IPS-18a (cell line): ENCODE data around the gene COPG2.
"Not testable (repeated sequence)": the region's sequence is repeated elsewhere in the genome, so short reads cannot be mapped to it uniquely, and the experiment has no call there.

ENCODE experiments used
- H3K27ac ChIP-seq: one replicate; pipeline ENCODE4 v1.5.1; 2013; ENCODE audit warnings: low read length
- H3K27me3 ChIP-seq: one replicate; pipeline ENCODE4 v1.6.1; 2013; ENCODE audit warnings: mild to moderate bottlenecking, low read length; ENCODE audit not compliant: control insufficient read depth, insufficient read depth
- H3K36me3 ChIP-seq: one replicate; pipeline ENCODE4 v1.6.1; 2013; ENCODE audit warnings: low read depth, low read length; ENCODE audit not compliant: control insufficient read depth
- H3K4me1 ChIP-seq: one replicate; pipeline ENCODE4 v1.6.1; 2013; ENCODE audit warnings: low read depth, low read length; ENCODE audit not compliant: control insufficient read depth
- H3K4me3 ChIP-seq: one replicate; pipeline ENCODE4 v1.5.1; 2013; ENCODE audit warnings: low read length
- H3K9ac ChIP-seq: one replicate; pipeline ENCODE4 v1.6.1; 2013; ENCODE audit warnings: mild to moderate bottlenecking, low read length, moderate library complexity
- H3K9me3 ChIP-seq: one replicate; pipeline ENCODE4 v1.6.1; 2013; ENCODE audit warnings: low read depth, low read length; ENCODE audit not compliant: control insufficient read depth

The COPG2 gene

DNA sequence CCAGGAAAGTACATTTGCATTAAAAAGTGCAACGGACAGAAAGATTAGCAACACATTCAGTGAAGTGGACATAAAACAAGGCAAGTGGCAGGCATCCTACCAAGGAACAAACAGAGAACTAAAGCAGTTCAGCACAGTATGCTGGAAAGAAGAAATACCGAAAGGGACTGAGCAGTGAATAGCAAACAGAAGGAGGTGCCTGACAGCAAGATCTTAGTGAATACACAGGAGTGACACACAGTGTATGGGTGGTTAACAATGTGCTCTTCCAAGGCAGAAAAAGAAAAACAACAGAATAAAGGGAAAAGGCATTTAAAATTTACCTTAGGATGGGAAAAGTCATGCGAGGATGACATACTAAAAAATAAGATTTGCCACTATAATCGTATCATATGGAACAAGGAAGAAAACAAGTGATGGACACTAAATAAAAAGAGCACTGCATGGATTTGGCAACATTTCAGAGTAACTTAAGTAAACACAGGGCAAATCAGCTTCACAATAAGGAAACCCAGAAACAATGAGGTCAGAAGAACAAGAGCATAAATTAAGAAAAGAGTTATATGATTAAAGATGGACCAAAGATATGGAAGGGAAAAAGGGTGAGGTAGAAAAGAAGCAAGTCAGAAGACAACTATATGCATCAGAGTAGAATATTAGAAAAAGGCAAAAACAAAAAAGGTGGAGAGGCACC, 147.1 kb downstream of the COPG2 start:
- no peak overlapping the region for H3K27ac ChIP-seq
- no peaks in the 10 kb centered on the region for H3K36me3 ChIP-seq
- no peaks in the 10 kb centered on the region for H3K4me1 ChIP-seq
- no peaks in the 10 kb centered on the region for H3K9me3 ChIP-seq
- H3K4me3 ChIP-seq: no peak overlapping the region
- H3K9ac ChIP-seq: no peak overlapping the region
- H3K27me3 ChIP-seq: no peaks in the 10 kb centered on the region

GRCh38 chr7:130515315-130516040, 153.1 kb downstream of the COPG2 start:
- Histone ChIP-seq H3K4me1 (no peaks in the 10 kb centered on the region), H3K4me3 (no peak overlapping the region), H3K9me3 (no peaks in the 10 kb centered on the region), H3K9ac (no peak overlapping the region), H3K36me3 (peaks cover 20% of the 10 kb centered on the region), H3K27ac (no peak overlapping the region), H3K27me3 (no peaks in the 10 kb centered on the region)

GRCh38 chr7:130513447-130513846, 155.1 kb downstream of the COPG2 start:
- H3K9ac ChIP-seq: no peak overlapping the region
- no peak overlapping the region for H3K27ac ChIP-seq

DNA sequence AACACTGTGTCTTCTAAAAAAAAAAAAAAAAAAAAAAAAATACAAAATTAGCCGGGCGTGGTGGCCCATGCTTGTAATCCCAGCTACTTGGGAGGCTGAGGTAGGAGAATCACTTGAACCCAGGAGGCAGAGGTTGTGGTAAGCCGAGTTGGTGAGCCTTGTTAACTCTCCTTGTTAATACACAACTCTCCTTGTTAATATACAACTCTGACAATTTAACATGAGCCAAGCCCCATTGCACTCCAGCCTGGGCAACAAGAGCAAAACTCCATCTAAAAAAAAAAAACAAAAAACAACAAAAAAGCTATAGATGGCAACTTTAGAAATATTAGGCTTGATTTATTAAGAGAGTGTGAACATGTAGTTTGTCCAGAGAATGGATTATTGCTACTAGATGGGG, 156.5 kb downstream of the COPG2 start:
- peaks cover 49% of the 10 kb centered on the region for H3K36me3 ChIP-seq
- not testable (repeated sequence) for H3K9ac ChIP-seq, H3K27me3 ChIP-seq, H3K4me3 ChIP-seq, H3K27ac ChIP-seq, H3K9me3 ChIP-seq, H3K4me1 ChIP-seq

More at GRCh38 chr7:130513447-130513846, 155.1 kb downstream of the COPG2 start:
- H3K36me3 ChIP-seq: peaks cover 37% of the 10 kb centered on the region
- no peaks in the 10 kb centered on the region for H3K9me3 ChIP-seq
- H3K4me1 ChIP-seq: no peaks in the 10 kb centered on the region
- H3K4me3 ChIP-seq: no peak overlapping the region
- H3K27me3 ChIP-seq: no peaks in the 10 kb centered on the region

GRCh38 chr7:130506358-130506757, 162.2 kb downstream of the COPG2 start:
- H3K36me3 ChIP-seq: peaks cover 77% of the 10 kb centered on the region
- H3K4me1 ChIP-seq: no peaks in the 10 kb centered on the region
- no peak overlapping the region for H3K27ac ChIP-seq
- no peak overlapping the region for H3K9ac ChIP-seq
- H3K4me3 ChIP-seq: no peak overlapping the region
- no peaks in the 10 kb centered on the region for H3K27me3 ChIP-seq
- H3K9me3 ChIP-seq: no peaks in the 10 kb centered on the region

- Histone ChIP-seq H3K9me3 (no peaks in the 10 kb centered on the region), H3K4me3 (no peak overlapping the region), H3K9ac (no peak overlapping the region), H3K27ac (no peak overlapping the region), H3K27me3 (no peaks in the 10 kb centered on the region), H3K36me3 (peaks cover 75% of the 10 kb centered on the region), H3K4me1 (no peaks in the 10 kb centered on the region)
These were observed 162.8 kb downstream of the COPG2 start for GRCh38 chr7:130505753-130506152.

- peaks cover 76% of the 10 kb centered on the region for H3K36me3 ChIP-seq
- no peaks in the 10 kb centered on the region for H3K4me1 ChIP-seq
- H3K27ac ChIP-seq: no peak overlapping the region
- H3K9ac ChIP-seq: no peak overlapping the region
- H3K27me3 ChIP-seq: no peaks in the 10 kb centered on the region
- no peaks in the 10 kb centered on the region for H3K9me3 ChIP-seq
- no peak overlapping the region for H3K4me3 ChIP-seq
These were observed 167.6 kb downstream of the COPG2 start for GRCh38 chr7:130500910-130501309.

DNA sequence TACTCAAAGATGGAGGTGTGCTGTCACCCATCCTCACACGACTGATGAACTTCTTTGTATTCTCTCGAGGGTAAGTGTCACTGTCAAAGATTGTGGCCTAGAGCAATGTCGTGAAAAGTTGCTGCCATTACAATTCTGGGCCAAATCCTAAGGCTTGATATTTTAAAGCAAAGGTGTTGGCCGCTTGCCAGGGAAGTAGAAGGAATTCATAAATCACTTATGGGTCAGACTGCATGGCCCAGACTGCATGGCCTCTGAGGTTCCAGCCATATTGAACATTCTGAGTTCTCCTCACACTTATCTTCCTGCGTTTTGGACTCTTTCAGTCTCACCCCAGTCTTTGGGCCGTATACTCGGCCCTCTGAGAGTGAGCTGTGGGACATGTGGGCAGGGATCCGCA, 168.1 kb downstream of the COPG2 start:
- Histone ChIP-seq H3K27ac (no peak overlapping the region), H3K4me1 (no peaks in the 10 kb centered on the region), H3K27me3 (no peaks in the 10 kb centered on the region), H3K9ac (no peak overlapping the region), H3K9me3 (no peaks in the 10 kb centered on the region), H3K36me3 (peaks cover 76% of the 10 kb centered on the region), H3K4me3 (no peak overlapping the region)

GRCh38 chr7:130494431-130494858, 174.1 kb downstream of the COPG2 start:
- H3K36me3 ChIP-seq: peaks cover 28% of the 10 kb centered on the region
- no peaks in the 10 kb centered on the region for H3K9me3 ChIP-seq
- no peak overlapping the region for H3K9ac ChIP-seq
- H3K4me3 ChIP-seq: peak overlapping the region; percentile 64
- peaks cover 28% of the 10 kb centered on the region for H3K27me3 ChIP-seq
- H3K4me1 ChIP-seq: peaks cover 12% of the 10 kb centered on the region
- no peak overlapping the region for H3K27ac ChIP-seq

DNA sequence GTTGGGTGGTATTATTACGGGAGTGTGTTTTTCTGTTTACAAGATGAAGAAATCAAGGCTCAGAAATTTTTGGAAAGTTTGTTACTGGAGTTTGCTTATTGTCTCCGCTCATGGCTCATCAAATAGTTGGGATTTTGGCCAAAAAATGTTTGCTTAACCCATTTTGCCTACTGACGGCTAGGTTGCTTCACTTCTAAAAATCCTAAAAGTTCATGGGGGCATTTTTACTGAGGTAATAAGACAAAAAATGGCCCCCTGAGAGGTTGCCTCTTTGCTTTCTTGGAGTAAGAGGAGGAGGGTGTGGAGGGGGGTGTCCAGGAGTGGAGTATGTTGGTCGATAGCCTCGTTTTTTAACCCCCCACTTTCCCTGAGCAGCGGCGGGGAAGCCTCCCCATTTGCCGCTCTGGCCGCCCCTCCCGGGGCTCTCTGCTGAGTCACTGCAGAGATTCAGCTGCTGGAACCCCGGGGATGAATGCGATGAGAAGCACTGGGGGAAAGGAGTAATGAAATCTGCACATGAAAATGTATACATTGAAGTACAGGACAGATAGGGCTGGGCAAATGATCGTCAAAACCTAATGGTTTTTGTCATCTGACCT, 175.2 kb downstream of the COPG2 start:
- H3K4me3 ChIP-seq: peak overlapping the region; percentile 64

GRCh38 chr7:130492523-130493274, 175.8 kb downstream of the COPG2 start:
- Histone ChIP-seq H3K27me3 (peaks cover 28% of the 10 kb centered on the region), H3K9ac (peak overlapping the region; percentile 28), H3K9me3 (no peaks in the 10 kb centered on the region), H3K27ac (no peak overlapping the region), H3K4me1 (peaks cover 19% of the 10 kb centered on the region), H3K36me3 (peaks cover 10% of the 10 kb centered on the region), H3K4me3 (peak overlapping the region; percentile 64)

More for the DNA sequence above, 175.2 kb downstream of the COPG2 start:
- H3K36me3 ChIP-seq: peaks cover 17% of the 10 kb centered on the region
- peak overlapping the region; percentile 28 for H3K9ac ChIP-seq
- H3K27ac ChIP-seq: no peak overlapping the region
- peaks cover 28% of the 10 kb centered on the region for H3K27me3 ChIP-seq
- no peaks in the 10 kb centered on the region for H3K9me3 ChIP-seq
- peaks cover 19% of the 10 kb centered on the region for H3K4me1 ChIP-seq
